IMR-90 (cell line): ENCODE data around the gene PDZRN3.

Experiments used
- BHLHE40 ChIP-seq: fragments of 150-350 bp; IDR thresholded peaks from 2 replicates; pipeline ENCODE4 v1.6.1; 2016; ENCODE audit warnings: mild to moderate bottlenecking, low read depth, low read length
- CHD1 ChIP-seq: IDR thresholded peaks from 2 replicates; pipeline ENCODE4 v1.6.1; 2012; ENCODE audit warnings: low read depth, low read length, improper control_type of control experiment
- FOS ChIP-seq: fragments of 150-350 bp; IDR thresholded peaks from 2 replicates; pipeline ENCODE4 v1.6.1; 2016; ENCODE audit warnings: low read depth, low read length
- MAZ ChIP-seq: IDR thresholded peaks from 2 replicates; pipeline ENCODE4 v1.6.1; 2012; ENCODE audit warnings: low read depth, mild to moderate bottlenecking, low read length, improper control_type of control experiment, moderate library complexity, borderline replicate concordance
- POLR2A ChIP-seq: IDR thresholded peaks from 2 replicates; pipeline ENCODE4 v1.6.1; 2012; ENCODE audit warnings: mild to moderate bottlenecking, low read depth, low read length
- RAD21 ChIP-seq: IDR thresholded peaks from 2 replicates; pipeline ENCODE4 v1.6.1; 2012; ENCODE audit warnings: low read length, improper control_type of control experiment
- RCOR1 ChIP-seq: IDR thresholded peaks from 2 replicates; pipeline ENCODE4 v1.6.1; 2012; ENCODE audit warnings: mild to moderate bottlenecking, low read length, improper control_type of control experiment; ENCODE audit not compliant: insufficient replicate concordance
- RFX5 ChIP-seq: IDR thresholded peaks from 2 replicates; pipeline ENCODE4 v1.8.0; 2012; ENCODE audit warnings: low read depth, mild to moderate bottlenecking, low read length, moderate library complexity
- SMC3 ChIP-seq: fragments of 150-350 bp; IDR thresholded peaks from 2 replicates; pipeline ENCODE4 v1.6.1; 2016; ENCODE audit warnings: low read depth, mild to moderate bottlenecking, antibody characterized with exemption, low read length, moderate library complexity
- TF ChIP-seq, protein P1 (sequence below): conservative IDR thresholded peaks from 2 replicates; pipeline ENCODE4 v1.5.1; 2012; ENCODE audit warnings: mild to moderate bottlenecking, low read depth, low read length, improper control_type of control experiment

DNA sequence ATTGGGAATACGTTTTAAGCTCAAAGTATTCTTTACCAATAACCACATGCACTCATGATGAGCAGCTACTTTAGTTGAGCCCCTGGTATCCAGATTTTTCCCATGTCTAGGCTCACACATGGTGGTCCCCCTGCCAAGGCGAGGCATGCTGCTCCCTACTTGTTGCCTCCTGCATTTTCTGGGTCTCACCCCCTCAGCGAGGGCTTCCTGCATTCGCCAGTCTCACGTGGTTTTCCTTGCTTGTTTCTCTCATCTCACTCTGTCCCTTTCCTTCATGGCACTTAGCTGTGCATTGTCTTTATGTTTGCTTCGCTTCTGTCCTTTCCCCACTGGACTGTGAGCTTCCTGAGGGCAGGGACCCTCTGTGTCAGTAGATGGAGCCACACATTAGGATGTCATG, 99.2 kb downstream of the PDZRN3 start:
- TF ChIP-seq RAD21, result no peak
- TF ChIP-seq, protein P1, sequence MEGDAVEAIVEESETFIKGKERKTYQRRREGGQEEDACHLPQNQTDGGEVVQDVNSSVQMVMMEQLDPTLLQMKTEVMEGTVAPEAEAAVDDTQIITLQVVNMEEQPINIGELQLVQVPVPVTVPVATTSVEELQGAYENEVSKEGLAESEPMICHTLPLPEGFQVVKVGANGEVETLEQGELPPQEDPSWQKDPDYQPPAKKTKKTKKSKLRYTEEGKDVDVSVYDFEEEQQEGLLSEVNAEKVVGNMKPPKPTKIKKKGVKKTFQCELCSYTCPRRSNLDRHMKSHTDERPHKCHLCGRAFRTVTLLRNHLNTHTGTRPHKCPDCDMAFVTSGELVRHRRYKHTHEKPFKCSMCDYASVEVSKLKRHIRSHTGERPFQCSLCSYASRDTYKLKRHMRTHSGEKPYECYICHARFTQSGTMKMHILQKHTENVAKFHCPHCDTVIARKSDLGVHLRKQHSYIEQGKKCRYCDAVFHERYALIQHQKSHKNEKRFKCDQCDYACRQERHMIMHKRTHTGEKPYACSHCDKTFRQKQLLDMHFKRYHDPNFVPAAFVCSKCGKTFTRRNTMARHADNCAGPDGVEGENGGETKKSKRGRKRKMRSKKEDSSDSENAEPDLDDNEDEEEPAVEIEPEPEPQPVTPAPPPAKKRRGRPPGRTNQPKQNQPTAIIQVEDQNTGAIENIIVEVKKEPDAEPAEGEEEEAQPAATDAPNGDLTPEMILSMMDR, result no peak
- TF ChIP-seq POLR2A, result no peak
- no peak for TF ChIP-seq RFX5
- TF ChIP-seq SMC3, result no peak
- no peak for TF ChIP-seq RCOR1
- no peak for TF ChIP-seq BHLHE40
- TF ChIP-seq MAZ, result no peak
- no peak for TF ChIP-seq FOS
- no peak for TF ChIP-seq CHD1
